Epithelial cell of proximal tubule (primary cell): Measurements from ENCODE around the gene RFX7. TPM values are rescaled to one million over a fixed set of nuclear protein-coding genes. Genes with fewer than 3 reads are reported as not detected.
"Not testable (repeated sequence)": the region's sequence is repeated elsewhere in the genome, so short reads cannot be mapped to it uniquely, and the experiment has no call there.

Experiments
- DNase-seq: peaks from one replicate; pipeline ENCODE4 v3.0.0-alpha.2; 2011; ENCODE audit warnings: low read depth
- H3K4me3 ChIP-seq: 2 replicates; pipeline ENCODE4 v1.5.1; 2011; ENCODE audit warnings: low read depth, mild to moderate bottlenecking, low read length
- total RNA-seq: library from RNA; depleted of rRNA; stranded (reverse); fragments of >200 nt; gene quantifications from 2 replicates; pipeline ENCODE4 v1.2.3, GENCODE V29; 2015
- TF ChIP-seq, protein P1 (sequence below): conservative IDR thresholded peaks from 2 replicates; pipeline ENCODE4 v1.5.1; 2012; ENCODE audit warnings: low read depth, mild to moderate bottlenecking, low read length

Gene RFX7
- total RNA-seq, 1 donor from 2014 or later: 4.8 TPM

DNA sequence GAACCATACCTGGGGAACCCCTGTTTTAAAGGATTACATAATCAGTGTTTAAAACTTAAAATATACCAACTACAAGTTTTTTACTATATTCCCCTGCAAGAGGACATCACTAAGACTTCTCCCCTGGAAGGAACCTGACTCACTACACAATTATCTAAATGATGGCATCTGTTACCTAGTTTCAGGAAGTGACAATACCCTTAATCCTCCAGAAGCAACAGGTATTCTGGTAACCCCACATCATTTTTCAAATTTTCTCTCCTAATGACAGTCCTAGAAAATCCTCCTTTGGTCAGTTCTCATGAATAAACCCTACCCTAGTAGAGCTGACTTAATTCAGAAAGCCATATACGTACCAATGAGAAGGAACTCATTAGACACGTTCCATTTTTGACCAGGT is 78.4 kb downstream of the RFX7 start:
- H3K4me3 ChIP-seq: no peak overlapping the region
- no peak for DNase-seq
- TF ChIP-seq, protein P1, sequence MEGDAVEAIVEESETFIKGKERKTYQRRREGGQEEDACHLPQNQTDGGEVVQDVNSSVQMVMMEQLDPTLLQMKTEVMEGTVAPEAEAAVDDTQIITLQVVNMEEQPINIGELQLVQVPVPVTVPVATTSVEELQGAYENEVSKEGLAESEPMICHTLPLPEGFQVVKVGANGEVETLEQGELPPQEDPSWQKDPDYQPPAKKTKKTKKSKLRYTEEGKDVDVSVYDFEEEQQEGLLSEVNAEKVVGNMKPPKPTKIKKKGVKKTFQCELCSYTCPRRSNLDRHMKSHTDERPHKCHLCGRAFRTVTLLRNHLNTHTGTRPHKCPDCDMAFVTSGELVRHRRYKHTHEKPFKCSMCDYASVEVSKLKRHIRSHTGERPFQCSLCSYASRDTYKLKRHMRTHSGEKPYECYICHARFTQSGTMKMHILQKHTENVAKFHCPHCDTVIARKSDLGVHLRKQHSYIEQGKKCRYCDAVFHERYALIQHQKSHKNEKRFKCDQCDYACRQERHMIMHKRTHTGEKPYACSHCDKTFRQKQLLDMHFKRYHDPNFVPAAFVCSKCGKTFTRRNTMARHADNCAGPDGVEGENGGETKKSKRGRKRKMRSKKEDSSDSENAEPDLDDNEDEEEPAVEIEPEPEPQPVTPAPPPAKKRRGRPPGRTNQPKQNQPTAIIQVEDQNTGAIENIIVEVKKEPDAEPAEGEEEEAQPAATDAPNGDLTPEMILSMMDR: no peak

DNA sequence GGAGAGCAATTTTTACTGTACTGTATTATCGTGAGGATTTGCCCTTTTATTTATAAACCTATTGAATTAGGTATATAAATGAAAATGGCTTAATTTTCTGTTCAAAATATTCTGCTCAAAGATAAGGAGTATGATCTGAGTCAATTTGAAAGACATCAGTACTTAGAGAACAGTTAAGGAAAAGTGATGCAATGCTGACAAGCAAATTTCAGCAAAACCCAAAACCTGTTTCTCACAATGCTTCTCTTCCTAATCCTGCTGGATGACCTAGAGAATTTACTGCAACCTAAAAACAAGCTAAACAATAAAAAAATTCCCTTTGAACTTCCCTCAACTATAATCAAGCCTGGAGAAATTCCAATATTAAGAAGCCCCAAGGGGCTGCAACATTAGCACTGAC is 82.7 kb downstream of the RFX7 start:
- TF ChIP-seq, protein P1: no peak
- DNase-seq: no peak
- H3K4me3 ChIP-seq: no peak overlapping the region

- DNase-seq: no peak
- TF ChIP-seq, protein P1: no peak
Measured at GRCh38 chr15:56156877-56157276, 86.8 kb downstream of the RFX7 start.

DNA sequence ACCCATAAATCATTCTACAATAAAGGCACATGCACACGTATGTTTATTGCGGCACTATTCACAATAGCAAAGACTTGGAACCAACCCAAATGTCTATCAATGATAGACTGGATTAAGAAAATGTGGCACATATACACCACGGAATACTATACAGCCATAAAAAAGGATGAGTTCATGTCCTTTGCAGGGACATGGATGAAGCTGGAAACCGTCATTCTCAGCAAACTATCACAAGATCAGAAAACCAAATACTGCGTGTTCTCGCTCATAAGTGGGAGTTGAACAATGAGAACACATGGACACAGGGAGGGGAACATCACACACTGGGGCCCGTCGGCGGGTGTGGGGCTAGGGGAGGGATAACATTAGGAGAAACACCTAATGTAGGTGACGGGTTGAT is 88.4 kb downstream of the RFX7 start:
- DNase-seq, H3K4me3 ChIP-seq: not testable (repeated sequence)

More at GRCh38 chr15:56156877-56157276, 86.8 kb downstream of the RFX7 start:
- no peak overlapping the region for H3K4me3 ChIP-seq

- H3K4me3 ChIP-seq, DNase-seq: not testable (repeated sequence)
Measured at GRCh38 chr15:56154768-56155167, 88.9 kb downstream of the RFX7 start.

DNA sequence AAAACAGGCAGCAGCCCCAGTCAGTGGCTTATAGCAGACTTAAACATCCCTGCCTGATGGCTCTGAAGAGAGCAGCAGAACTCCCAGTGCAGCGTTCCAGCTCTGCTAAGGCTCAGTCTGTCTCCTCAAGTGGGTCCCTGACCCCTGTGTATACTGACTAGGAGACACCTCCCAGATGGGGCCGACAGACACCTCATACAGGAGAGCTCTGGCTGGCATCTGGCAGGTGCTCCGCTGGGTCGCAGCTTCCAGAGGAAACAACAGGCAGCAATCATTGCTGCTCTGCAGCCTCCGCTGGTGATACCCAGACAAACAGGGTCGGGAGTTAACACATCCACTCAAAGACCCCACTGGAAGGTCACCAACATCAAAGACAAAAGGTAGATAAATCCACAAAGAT is 93.5 kb downstream of the RFX7 start:
- DNase-seq: no peak
- H3K4me3 ChIP-seq: no peak overlapping the region
- TF ChIP-seq, protein P1: no peak

- TF ChIP-seq, protein P1: no peak
- DNase-seq: no peak
- H3K4me3 ChIP-seq: no peak overlapping the region
Measured at GRCh38 chr15:56148064-56148463, 95.6 kb downstream of the RFX7 start.

- no peak overlapping the region for H3K4me3 ChIP-seq
- DNase-seq: no peak
- TF ChIP-seq, protein P1: no peak
Measured at GRCh38 chr15:56146756-56147155, 96.9 kb downstream of the RFX7 start.
